Left lung (tissue), 10 donors: ENCODE results near the gene CYB5R4. TPM values are rescaled to one million over a fixed set of nuclear protein-coding genes. Genes with fewer than 3 reads are reported as not detected.

ENCODE experiments used
- ATAC-seq: fragments of 200-7000 bp; cut with Tn5 transposase; one replicate; pipeline ENCODE4 v1.9.1; 2020; ENCODE audit warnings: moderate library complexity
- DNase-seq, 4 donors: peaks; one replicate each; pipeline ENCODE4 v3.0.0-alpha.2; 2013 to 2020
- H3K27ac ChIP-seq, 2 donors: fragments of 200-600 bp; sonication (generic) in 1 of 2; one replicate each; pipeline versions ENCODE4 v1.5.0 to v1.8.0; 2020 to 2021
- H3K27me3 ChIP-seq, 2 donors: fragments of 200-600 bp; sonication (generic) in 1 of 2; one replicate each; pipeline versions ENCODE4 v1.5.0 to v1.8.0; 2020 to 2021
- H3K36me3 ChIP-seq, 2 donors: fragments of 200-600 bp; sonication (generic) in 1 of 2; one replicate each; pipeline versions ENCODE4 v1.5.0 to v1.8.0; 2020 to 2021
- H3K4me1 ChIP-seq, 2 donors: fragments of 200-600 bp; one replicate each; pipeline ENCODE4 v1.8.0; 2021
- H3K4me3 ChIP-seq, 2 donors: fragments of 200-600 bp; sonication (generic) in 1 of 2; one replicate each; pipeline versions ENCODE4 v1.5.0 to v1.8.0; 2020 to 2021; ENCODE audit warnings: mild to moderate bottlenecking in 1 of 2
- H3K9me3 ChIP-seq, 2 donors: fragments of 200-600 bp; sonication (generic) in 1 of 2; one replicate each; pipeline versions ENCODE4 v1.5.0 to v1.8.0; 2020 to 2021
- intact Hi-C, 2 donors: fragments of 100-400 bp; cut with DNase I; formaldehyde crosslinking; loops; one replicate each; pipeline versions ENCODE4 v1.11.2 to v1.14.2; 2022
- polyA plus RNA-seq, 6 donors: library from polyadenylated mRNA; unstranded; fragments of 120-200 nt; gene quantifications; one replicate each; pipeline ENCODE4 v1.2.1, GENCODE V29; 2013; ENCODE audit not compliant: insufficient read length in 6 of 6
- total RNA-seq, 2 donors: library from RNA; stranded (reverse); fragmentation: NEBNext Ultra II Directional; extraction: Animal tissue kit (Norgen Biotek cat#: 25700); gene quantifications; one replicate each; pipeline ENCODE4 v1.2.1, GENCODE V29; 2021
- TF ChIP-seq, protein P1 (sequence below), 2 donors: fragments of 200-600 bp; sonication (generic) in 1 of 2; IDR thresholded peaks; one replicate each; pipeline versions ENCODE4 v1.5.0 to v1.8.0; 2021; ENCODE audit warnings: antibody characterized with exemption in 2 of 2
- donor health status: DM: no; HTN: yes; CAD: no.
- donor health status: DM: no; HTN: no; CAD: no.

The CYB5R4 gene
- total and polyA plus RNA-seq, 8 donors, result 9.0 to 44.3 (median 12.9) TPM

DNA sequence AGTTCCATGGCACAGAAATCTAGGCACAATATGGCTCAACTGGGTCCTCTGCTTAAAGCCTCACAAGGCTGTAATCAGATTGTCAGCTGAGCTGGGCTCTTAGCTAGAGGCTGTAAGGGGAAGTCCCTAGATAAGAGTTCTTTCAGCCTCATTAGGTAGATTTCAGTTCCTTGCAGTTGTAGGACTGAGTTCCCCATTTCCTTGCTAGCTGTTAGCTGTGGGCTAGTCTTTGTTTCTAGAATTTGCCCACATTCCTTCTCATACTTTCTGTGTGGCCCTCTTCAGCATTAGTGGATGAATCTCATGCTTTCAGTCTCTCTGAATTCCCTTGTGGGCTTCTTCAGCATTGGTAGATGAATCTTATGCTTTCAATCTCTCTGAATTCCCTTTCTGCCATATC is 103.1 kb downstream of the CYB5R4 start:
- DNase-seq, result no peak
- ATAC-seq, result no peak
- Histone ChIP-seq H3K9me3 (peaks cover 0 to 29% of the 10 kb centered on the region in 2 donors), H3K36me3 (peaks cover 0 to 63% of the 10 kb centered on the region in 2 donors), H3K4me1 (no peaks in the 10 kb centered on the region), H3K4me3 (no peak overlapping the region), H3K27me3 (no peaks in the 10 kb centered on the region), H3K27ac (no peak overlapping the region)
- intact Hi-C loops, result no loop called here
- TF ChIP-seq, protein P1, sequence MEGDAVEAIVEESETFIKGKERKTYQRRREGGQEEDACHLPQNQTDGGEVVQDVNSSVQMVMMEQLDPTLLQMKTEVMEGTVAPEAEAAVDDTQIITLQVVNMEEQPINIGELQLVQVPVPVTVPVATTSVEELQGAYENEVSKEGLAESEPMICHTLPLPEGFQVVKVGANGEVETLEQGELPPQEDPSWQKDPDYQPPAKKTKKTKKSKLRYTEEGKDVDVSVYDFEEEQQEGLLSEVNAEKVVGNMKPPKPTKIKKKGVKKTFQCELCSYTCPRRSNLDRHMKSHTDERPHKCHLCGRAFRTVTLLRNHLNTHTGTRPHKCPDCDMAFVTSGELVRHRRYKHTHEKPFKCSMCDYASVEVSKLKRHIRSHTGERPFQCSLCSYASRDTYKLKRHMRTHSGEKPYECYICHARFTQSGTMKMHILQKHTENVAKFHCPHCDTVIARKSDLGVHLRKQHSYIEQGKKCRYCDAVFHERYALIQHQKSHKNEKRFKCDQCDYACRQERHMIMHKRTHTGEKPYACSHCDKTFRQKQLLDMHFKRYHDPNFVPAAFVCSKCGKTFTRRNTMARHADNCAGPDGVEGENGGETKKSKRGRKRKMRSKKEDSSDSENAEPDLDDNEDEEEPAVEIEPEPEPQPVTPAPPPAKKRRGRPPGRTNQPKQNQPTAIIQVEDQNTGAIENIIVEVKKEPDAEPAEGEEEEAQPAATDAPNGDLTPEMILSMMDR (IDR thresholded peaks at IDR 0.05), result no peak

DNA sequence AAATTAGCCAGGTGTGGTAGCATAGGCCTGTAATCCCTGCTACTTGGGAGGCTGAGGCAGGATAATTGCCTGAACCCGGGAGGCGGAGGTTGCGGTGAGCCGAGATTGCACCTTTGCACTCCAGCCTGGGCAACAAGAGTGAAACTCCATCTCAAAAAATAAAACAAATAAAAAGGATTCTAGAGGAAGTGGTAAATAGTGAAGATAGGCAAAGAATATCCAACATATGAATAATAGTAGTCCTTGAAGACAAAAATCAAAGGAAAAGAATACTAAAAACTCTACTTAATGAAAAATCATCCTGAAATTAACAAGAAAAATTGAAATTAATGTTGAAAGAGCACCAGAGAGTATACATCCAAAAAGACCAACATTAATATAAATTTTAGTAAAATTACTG is 107.0 kb downstream of the CYB5R4 start:
- no peak overlapping the region for H3K27ac ChIP-seq
- intact Hi-C loops, result no loop called here
- ATAC-seq, result no peak
- no peak overlapping the region for H3K4me3 ChIP-seq
- DNase-seq, result no peak
- H3K4me1 ChIP-seq, result no peaks in the 10 kb centered on the region
- H3K27me3 ChIP-seq, result no peaks in the 10 kb centered on the region
- peaks cover 0 to 37% of the 10 kb centered on the region in 2 donors for H3K36me3 ChIP-seq
- TF ChIP-seq, protein P1 (IDR thresholded peaks at IDR 0.05), result no peak
- peaks cover 0 to 42% of the 10 kb centered on the region in 2 donors for H3K9me3 ChIP-seq

DNA sequence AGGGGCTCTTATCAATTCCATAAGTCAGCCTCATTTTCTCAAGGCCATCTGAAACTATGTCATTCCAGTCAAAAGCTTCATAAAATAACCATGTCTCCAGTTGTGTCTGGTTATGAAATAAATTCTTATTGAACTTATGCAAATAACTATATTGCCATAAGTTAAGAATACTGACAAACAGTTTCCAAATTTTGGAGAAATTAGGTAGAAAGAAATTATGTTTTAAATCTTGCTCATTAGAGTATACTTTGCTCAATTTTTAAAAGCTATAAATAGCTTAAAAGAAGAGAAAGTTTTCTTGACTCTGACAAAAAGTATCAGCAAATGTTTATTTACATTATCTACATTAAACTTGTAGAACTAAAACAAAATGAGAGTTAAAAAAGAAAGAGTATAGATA is 111.1 kb downstream of the CYB5R4 start:
- Histone ChIP-seq H3K4me3 (no peak overlapping the region), H3K36me3 (no peaks in the 10 kb centered on the region), H3K27ac (no peak overlapping the region), H3K27me3 (no peaks in the 10 kb centered on the region), H3K9me3 (peaks cover 0 to 28% of the 10 kb centered on the region in 2 donors), H3K4me1 (no peaks in the 10 kb centered on the region)
- ATAC-seq (no peak), DNase-seq (no peak)
- TF ChIP-seq, protein P1 (IDR thresholded peaks at IDR 0.05), result no peak
- intact Hi-C loops, result no loop called here

GRCh38 chr6:83974409-83975050 is 115.0 kb downstream of the CYB5R4 start:
- Histone ChIP-seq H3K9me3 (peaks cover 0 to 13% of the 10 kb centered on the region in 2 donors), H3K4me1 (no peaks in the 10 kb centered on the region), H3K36me3 (no peaks in the 10 kb centered on the region), H3K27ac (no peak overlapping the region), H3K27me3 (no peaks in the 10 kb centered on the region), H3K4me3 (no peak overlapping the region)
- TF ChIP-seq, protein P1 (IDR thresholded peaks at IDR 0.05), result no peak
- DNase-seq (no peak), ATAC-seq (peak; percentile 25)
- intact Hi-C loops, result no loop called here

GRCh38 chr6:83976037-83976755 is 116.7 kb downstream of the CYB5R4 start:
- DNase-seq, result no peak
- Histone ChIP-seq H3K4me3 (no peak overlapping the region), H3K9me3 (no peaks in the 10 kb centered on the region), H3K27me3 (no peaks in the 10 kb centered on the region), H3K36me3 (no peaks in the 10 kb centered on the region), H3K4me1 (no peaks in the 10 kb centered on the region), H3K27ac (no peak overlapping the region)
- TF ChIP-seq, protein P1 (IDR thresholded peaks at IDR 0.05), result no peak
- peak; percentile 75 for ATAC-seq
- intact Hi-C loops, result no loop called here
